ENCODE results near the gene PLEKHG7.

DNA sequence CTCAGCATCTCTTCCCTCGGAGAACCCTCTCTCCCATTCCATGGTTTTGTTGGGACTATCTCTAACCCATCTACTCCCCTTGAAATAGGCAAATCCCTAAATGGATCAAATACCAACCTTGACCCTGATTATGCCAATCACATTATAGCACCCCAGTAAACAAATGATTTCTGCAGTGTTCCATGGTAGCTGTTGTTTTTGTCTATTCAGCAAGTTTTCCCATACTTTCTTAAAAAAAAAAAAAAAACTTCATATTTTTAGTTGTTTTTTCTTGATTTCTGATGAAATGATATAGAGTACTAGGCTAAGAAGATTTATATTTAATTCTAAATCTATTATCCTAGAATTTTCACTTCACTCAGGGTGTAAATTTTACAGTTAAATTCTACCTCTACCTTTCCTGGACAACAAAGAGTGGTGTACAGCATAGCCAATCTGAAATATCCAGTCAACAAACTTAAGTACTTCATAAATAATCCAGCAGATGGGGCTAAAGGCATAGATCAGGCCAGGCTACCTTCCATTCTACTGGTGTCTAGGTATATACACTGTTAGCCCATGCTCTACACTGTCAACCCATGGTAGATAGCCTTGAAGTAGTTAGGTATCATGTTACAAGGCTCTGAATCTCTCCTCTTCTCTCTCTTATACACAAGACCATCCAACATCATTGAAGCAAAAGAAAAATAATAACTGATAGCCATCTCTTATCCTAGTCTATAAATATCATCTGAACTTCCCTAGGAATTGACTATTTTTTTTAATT lies 82.2 kb downstream of the PLEKHG7 start:
- no peak for TF ChIP-seq POLR2AphosphoS5 (IDR thresholded peaks at IDR 0.05; ENCODE audit: low read depth, low read length)
- TF ChIP-seq SIN3A (IDR thresholded peaks at IDR 0.05; ENCODE audit: borderline replicate concordance, insufficient read depth, low read length) = no peak
